NCI-H510A treated with DMSO at 0.1 percent for 48 hours (cell line): ENCODE measurements around the gene ATG101.

ENCODE experiments used
- DNase-seq: peaks from one replicate; lab custom pipeline; 2025; lab: John Stamatoyannopoulos, UW

ATG101 gene

GRCh38 chr12:52069327-52070184 lies at the start of gene ATG101:
ATG101 (plus strand) TSS chr12:52069978; CDS start chr12:52073651, 3,673 bp downstream.
- peak; percentile 85 for DNase-seq

DNA sequence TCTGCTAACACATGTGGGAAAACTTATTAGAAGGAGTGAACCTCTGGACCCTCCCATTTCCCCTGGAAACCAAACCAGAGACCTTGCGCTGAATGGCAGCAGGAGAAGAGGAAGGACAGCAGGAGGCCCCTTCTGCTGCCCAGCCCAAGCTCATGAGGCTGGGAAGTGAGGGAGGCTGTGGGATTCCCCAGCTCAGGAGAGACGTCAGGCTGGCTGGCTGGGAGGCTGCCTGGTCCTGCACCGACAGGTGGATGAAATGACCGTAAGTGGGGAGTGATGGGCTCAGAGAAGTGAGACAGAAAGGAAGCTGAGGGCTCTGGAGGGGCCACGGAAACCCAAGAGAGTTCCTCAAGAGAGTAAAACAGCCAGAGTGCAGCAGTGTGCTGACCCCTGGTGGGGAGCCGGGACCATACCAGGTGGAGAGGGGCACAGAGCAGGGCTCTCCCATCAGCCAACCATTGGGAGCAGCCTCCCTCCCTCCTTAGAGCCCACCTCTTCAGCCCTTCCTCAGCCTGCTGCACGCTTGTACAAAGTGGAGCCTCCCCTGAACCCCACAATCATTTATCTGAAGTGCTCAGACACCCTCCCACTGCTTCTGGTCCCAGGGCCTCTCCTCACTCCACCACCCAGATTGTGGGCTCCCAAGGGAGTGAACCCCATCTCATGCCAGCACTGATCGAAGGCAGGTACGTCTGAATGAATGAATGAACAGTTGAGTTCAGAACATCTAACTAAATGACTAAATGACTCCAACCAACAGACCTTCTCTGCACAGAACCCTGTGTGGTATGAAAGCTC lies 49.0 kb upstream of the ATG101 start:
- peak; percentile 26 for DNase-seq

DNA sequence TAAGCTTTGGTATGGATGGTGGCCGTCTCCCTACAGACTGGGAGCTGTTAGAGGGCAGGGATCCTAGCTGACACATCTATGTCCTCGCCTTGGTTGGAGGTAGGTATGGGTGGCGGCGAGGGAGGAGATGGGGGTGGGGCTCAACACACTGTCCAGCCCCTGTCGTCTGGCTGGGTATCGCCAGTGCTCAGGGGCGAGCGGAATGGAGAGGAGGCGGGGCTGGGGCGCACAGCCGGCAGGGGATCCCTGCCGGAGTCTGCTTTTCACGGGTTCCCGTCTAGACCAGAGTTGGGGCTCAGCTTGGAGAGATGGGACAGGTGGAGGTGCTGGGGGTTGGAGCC lies 47.0 kb upstream of the ATG101 start:
- DNase-seq, result peak; percentile 72

DNA sequence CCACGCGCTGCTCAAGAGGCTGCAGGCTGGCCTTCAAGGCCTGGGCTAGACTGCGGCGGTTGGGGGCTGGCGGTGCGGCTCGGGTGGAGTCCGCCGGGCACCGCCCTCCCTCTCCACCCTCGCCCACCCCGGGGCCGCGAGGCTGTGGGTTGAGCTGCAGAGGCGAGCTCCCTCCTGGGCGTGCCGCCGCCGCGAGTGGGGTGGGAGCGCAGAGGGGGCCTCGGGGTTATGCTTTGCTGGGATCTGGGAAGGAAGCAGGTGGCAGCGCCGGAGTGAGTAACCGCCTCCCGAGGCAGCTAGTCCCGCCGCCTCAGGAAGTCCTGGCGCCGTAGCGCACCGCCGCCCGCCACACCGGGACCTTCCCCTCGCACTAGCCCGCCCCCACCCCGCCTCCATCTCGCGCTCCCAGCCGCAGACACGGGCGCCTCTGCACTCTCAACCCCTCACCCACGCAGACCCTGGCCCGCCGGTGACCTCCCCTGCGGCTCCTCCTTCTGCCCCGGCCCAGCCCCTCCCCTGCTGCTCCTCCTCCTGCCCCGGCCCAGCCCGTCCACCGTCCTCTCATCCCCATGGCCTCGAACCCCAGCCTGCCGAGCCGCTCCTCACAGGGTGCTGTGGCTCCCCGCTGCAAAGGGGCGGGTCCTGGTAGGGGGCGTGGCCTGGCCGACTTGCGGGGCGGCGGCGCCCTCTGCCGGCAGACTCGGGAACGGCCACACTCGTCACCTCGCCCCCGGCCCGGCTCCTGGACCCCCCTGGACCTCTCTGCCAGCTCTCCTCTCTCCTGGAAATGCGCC lies 46.4 kb upstream of the ATG101 start:
- peak; percentile 72 for DNase-seq

- no peak for DNase-seq
Measured at GRCh38 chr12:52023976-52024688, 45.6 kb upstream of the ATG101 start.

GRCh38 chr12:52024845-52025230 lies 44.9 kb upstream of the ATG101 start:
- no peak for DNase-seq

GRCh38 chr12:52026263-52026662 lies 43.5 kb upstream of the ATG101 start:
- DNase-seq, result no peak

DNA sequence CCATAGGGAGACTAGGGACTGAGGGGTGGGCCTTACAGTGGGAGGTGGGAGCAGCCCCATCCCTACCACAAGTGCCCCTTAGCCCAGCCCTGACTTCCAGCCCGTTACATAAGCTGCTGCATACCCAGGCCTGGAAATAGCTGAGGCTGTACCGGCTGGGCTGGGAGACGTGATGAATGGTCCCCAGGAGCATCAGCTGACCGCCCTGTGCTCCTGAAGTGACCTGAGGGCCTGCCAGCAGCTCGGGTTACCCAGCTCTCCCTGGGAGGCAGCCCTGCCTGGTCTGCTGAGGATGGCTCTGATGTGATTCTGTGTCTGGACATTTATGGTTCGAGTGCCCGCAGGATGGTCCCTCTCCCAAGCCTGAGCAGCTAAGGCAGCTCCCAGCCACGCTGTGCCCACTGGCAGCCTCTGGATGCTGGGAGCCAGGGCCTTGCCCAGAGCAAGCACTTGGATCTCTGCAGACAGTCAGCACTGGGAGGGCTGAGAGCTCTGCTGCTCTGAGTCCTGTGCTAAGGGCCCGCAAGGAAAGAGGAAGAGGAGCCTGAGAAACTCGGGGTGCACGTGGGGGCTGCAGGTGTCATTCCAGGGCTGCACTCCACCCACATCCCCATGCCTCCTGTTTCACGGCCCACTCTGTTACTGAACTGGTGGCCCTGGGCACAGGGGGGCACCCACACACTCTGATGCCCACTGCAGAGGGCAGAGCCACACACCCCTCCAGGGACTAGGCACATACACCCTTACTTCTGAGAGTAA lies 42.5 kb upstream of the ATG101 start:
- no peak for DNase-seq

DNA sequence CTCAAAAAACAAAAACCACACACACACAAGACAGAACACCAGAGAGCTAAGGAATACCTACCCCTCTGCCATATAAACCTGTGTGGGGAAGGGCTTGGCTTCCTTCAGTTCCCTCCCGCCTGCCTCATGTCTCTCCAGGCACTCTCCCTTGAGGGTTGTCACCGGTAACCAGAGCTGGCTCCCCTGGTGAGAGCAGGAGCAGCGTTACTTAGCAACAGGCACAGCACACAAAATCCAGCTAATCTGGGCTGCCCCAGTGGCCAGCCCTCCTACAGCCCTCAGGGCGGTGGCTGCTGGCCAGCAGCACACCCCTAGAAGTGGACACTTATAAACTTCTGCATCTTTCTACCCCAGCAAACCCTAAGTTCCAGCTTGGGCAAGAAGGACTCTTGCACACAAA lies 40.1 kb upstream of the ATG101 start:
- peak; percentile 91 for DNase-seq

- no peak for DNase-seq
Measured at GRCh38 chr12:52032446-52032803, 37.4 kb upstream of the ATG101 start.

GRCh38 chr12:52032804-52033445 lies 36.9 kb upstream of the ATG101 start:
- peak; percentile 93 for DNase-seq

DNA sequence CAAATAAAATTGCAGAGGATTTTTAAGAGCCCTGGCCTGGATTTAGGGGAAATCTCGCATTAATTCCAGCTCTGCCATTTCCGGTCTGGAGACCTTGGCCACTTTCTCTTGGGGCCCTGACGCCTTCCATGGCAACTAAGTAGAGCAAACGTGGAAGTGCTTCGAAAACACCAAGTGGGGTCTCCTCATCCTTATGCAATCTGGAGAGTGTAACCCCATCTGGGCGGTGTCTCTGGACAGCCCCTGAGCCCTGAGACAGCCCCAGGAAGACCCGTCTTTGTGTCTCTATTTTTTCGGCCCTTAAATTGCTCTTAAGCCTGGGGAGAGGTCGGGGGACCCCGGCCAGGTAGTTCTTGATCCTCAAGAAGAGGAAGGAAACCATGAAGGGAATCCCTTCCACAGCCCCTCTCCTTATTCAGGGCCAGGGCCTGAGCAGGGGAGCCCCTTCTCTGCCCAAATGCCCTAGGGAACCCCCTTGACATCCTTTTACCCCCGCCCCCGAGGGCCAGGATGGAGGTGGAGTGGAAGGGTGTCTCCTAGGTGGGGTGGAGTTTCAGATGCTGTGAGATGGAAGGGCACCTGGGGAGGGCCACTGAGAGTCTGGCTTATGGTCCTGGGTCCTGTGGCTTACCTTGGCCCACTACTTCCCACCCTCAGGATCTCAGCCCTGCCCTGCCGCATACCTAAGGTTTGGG lies 36.2 kb upstream of the ATG101 start:
- DNase-seq, result no peak

GRCh38 chr12:52035190-52035589 lies 34.6 kb upstream of the ATG101 start:
- DNase-seq, result no peak

- no peak for DNase-seq
Measured at GRCh38 chr12:52035926-52036325, 33.9 kb upstream of the ATG101 start.

GRCh38 chr12:52036587-52037171 lies 33.1 kb upstream of the ATG101 start:
- DNase-seq, result peak; percentile 73

DNA sequence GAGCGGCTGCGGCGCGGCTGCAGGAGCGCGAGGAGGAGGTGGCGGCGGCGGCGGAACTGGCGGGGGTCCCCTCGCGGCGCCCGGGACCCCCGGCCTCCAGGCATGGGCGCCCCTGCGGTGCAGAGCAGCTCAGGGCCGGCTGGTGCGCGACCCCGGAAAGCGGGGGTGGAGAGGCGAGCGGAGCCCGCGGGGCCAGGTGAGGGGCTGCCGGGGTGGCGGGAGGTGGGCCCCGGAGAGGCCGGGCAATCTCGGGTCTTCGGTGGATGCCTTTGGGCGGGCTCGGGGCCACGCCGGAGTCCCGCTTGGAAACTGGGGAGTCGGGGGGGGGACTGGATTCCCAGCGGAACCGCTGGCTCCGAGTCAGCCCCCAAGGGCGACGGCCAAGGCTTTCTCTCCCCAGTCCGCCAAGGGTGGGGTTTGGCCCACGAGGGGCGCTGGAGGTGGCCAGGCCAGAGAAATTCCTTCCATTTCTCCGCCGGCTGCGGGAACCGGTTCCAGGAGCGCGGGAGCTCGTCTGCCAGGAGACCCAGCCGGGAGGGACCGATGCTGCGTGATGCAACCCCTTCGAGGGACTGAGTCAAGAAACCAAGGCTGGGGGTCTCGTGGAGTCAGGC lies 32.4 kb upstream of the ATG101 start:
- no peak for DNase-seq

DNA sequence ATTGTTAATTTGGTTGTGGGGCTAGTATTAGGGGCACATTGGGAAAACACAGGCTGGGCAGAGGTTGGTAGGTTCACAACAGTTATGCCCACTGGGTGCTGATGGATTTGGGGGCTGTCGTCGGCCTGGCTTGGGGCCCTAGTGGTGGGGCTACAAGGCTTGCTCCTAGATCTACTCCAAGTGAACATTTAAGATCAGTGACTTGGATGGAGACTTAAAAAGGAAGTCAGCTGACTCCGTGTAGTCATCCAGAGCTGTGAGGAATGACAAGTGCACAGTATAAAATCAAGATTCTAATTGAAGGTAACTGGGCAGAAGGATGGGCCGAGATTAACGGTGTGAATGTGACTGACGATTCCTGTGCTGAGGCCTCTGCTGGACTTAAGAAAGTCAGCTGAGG lies 31.3 kb upstream of the ATG101 start:
- no peak for DNase-seq

- DNase-seq, result no peak
Measured at GRCh38 chr12:52041035-52041434, 28.7 kb upstream of the ATG101 start.

DNA sequence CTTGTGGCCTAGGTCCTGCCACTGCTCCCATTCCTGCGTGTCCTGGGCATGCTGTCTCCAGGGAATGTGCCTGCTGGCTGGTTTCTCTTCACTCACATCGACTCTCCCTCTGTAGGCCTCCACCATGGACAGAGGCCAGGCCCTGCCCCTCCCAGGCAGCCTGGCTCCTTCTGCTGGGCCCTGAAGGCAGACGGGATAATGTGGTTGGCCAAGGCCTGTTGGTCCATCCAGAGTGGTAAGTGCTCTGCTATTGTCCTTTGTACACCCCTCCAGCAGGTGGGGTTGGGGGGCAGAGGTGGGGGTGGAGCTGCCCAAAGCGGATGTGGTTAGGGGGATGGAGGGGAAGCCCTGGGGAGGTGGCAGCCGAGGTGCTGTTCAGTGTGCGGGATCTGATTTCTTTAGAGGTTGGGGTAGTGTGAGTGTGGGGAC lies 28.1 kb upstream of the ATG101 start:
- DNase-seq, result no peak
